ENCODE results near the gene PLEKHM2.

DNA sequence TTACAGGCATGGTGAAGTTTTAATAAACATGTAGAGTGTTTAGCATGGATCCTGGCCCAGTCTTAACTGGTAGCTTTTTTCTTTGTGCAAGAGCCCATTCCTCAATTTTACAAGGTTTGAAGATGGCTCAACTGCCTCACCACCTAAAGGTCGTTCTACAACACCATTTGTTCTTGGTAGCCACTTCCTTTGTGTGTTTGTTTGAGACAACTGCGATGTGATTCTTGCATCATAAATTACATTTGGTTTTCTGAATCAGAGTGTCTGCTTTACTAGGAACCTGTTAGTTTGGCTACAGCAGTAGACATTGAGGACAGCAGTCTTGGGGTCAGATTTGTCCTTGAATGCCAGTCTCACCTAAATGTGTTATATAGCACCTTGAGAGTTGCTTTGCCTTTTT is 3.3 kb downstream of the PLEKHM2 start:
- TF ChIP-seq POLR2AphosphoS5 (IDR thresholded peaks at IDR 0.05) (no peak), CTCF (IDR thresholded peaks at IDR 0.05) (no peak)

All from suprapubic skin (tissue), 3 donors.